Measurements from ENCODE around the gene PCDH7.

DNA sequence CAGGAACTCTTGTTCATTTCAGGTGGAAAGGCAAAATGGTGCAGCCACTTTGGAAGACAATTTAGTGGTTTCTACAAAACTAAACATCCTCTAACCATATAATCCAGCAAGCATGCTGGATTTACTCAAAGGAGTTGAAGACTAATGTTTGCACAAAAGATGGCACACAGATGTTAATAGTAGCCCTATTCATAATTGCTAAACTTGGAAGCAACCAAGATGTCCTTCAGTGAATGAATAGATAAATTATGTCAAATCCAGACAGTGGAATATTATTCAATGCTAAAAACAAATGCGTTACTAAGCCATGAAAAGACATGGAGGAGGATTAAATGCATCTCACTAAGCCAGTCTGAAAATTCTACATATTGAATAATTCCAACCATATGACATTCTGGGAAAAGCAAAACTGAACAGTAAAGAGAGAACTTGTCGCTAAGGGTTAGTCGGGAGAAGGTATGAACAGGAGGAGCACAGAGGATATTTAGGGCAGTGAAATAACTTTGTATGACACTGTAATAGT, 48.2 kb upstream of the PCDH7 start:
- TF ChIP-seq, protein P1, sequence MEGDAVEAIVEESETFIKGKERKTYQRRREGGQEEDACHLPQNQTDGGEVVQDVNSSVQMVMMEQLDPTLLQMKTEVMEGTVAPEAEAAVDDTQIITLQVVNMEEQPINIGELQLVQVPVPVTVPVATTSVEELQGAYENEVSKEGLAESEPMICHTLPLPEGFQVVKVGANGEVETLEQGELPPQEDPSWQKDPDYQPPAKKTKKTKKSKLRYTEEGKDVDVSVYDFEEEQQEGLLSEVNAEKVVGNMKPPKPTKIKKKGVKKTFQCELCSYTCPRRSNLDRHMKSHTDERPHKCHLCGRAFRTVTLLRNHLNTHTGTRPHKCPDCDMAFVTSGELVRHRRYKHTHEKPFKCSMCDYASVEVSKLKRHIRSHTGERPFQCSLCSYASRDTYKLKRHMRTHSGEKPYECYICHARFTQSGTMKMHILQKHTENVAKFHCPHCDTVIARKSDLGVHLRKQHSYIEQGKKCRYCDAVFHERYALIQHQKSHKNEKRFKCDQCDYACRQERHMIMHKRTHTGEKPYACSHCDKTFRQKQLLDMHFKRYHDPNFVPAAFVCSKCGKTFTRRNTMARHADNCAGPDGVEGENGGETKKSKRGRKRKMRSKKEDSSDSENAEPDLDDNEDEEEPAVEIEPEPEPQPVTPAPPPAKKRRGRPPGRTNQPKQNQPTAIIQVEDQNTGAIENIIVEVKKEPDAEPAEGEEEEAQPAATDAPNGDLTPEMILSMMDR (IDR thresholded peaks at IDR 0.05): no peak
- TF ChIP-seq POLR2AphosphoS5 (IDR thresholded peaks at IDR 0.05) (no peak), POLR2A (IDR thresholded peaks at IDR 0.05) (no peak)

Measured in gastroesophageal sphincter (tissue), 3 donors.